GM12878 (cell line): Measurements from ENCODE around the gene SUV39H1. TPM values are rescaled to one million over a fixed set of nuclear protein-coding genes. Genes with fewer than 3 reads are reported as not detected.

Source experiments
- BHLHE40 ChIP-seq, 2 experiments: fragments of 450-650 bp in 1 of 2; IDR thresholded peaks; 2 replicates each; pipeline ENCODE4 v1.6.1; 2011 to 2017; ENCODE audit warnings: low read depth in 2 of 2, borderline replicate concordance in 1 of 2, improper control_type of control experiment in 1 of 2, low read length in 1 of 2, mild to moderate bottlenecking in 1 of 2
- EP300 ChIP-seq, 2 experiments: fragments of 150-350 bp in 1 of 2; IDR thresholded peaks; 2 replicates each; pipeline ENCODE4 v1.6.1; 2011 to 2012; ENCODE audit warnings: low read depth in 2 of 2, low read length in 2 of 2, borderline replicate concordance in 1 of 2, improper control_type of control experiment in 1 of 2, inconsistent platforms in 1 of 2; ENCODE audit not compliant: control insufficient read depth in 1 of 2
- GABPA ChIP-seq: IDR thresholded peaks from 2 replicates; pipeline ENCODE4 v1.6.1; 2014; ENCODE audit warnings: antibody characterized with exemption, low read depth, mild to moderate bottlenecking, inconsistent platforms
- IKZF1 ChIP-seq: fragments of 450-650 bp; conservative IDR thresholded peaks from 2 replicates; pipeline ENCODE4 v1.6.1; 2017; ENCODE audit warnings: antibody characterized with exemption, mild to moderate bottlenecking
- JUNB ChIP-seq: IDR thresholded peaks from 2 replicates; pipeline ENCODE4 v1.6.1; 2016; ENCODE audit warnings: antibody characterized with exemption, mild to moderate bottlenecking
- JUND ChIP-seq: IDR thresholded peaks from 2 replicates; pipeline ENCODE4 v1.6.1; 2012; ENCODE audit warnings: low read depth, mild to moderate bottlenecking, low read length, improper control_type of control experiment, moderate library complexity
- MXI1 ChIP-seq: fragments of 150-350 bp; IDR thresholded peaks from 2 replicates; pipeline ENCODE4 v1.6.1; 2011; ENCODE audit warnings: low read depth, mild to moderate bottlenecking, inconsistent platforms, low read length, improper control_type of control experiment
- NBN ChIP-seq: fragments of 450-650 bp; IDR thresholded peaks from 2 replicates; pipeline ENCODE4 v1.6.1; 2016
- RUNX3 ChIP-seq: IDR thresholded peaks from 2 replicates; pipeline ENCODE4 v1.6.1; 2012; ENCODE audit warnings: low read length, inconsistent platforms
- TAF1 ChIP-seq: IDR thresholded peaks from 2 replicates; pipeline ENCODE4 v1.6.1; 2011; ENCODE audit warnings: mild to moderate bottlenecking, low read depth, low read length, borderline replicate concordance
- YY1 ChIP-seq: IDR thresholded peaks from 2 replicates; pipeline ENCODE4 v1.6.1; 2011; ENCODE audit warnings: low read depth, mild to moderate bottlenecking, low read length
- ZNF687 ChIP-seq: fragments of 450-650 bp; IDR thresholded peaks from 2 replicates; pipeline ENCODE4 v1.6.1; 2017; ENCODE audit warnings: mild to moderate bottlenecking, moderate library complexity
- polyA plus RNA-seq, 11 experiments: library from polyadenylated mRNA; depleted of rRNA in 4 of 11; unstranded in 6 of 11; stranded (reverse) in 5 of 11; fragments of >200 nt; fragmentation: Nextera tagmentation in 4 of 11; fragmentation: Illumina TruSeq in 1 of 11; extraction: Ambion mirVana in 4 of 11; extraction: Trizol in 1 of 11; gene quantifications; 1 replicate in 1 of 11; 2 replicates in 10 of 11; pipeline versions ENCODE4 v1.2.1 to v1.2.3, GENCODE V29; 2011 to 2016; ENCODE audit warnings: inconsistent platforms in 2 of 11, missing spikeins in 2 of 11, low read depth in 1 of 11
- total RNA-seq, 4 experiments: library from RNA; depleted of rRNA in 3 of 4; stranded (reverse); fragments of >200 nt in 3 of 4; fragmentation: Illumina TruSeq in 1 of 4; extraction: Trizol in 1 of 4; gene quantifications; 2 replicates each; pipeline versions ENCODE4 v1.2.1 to v1.2.3, GENCODE V29; 2013 to 2021
- TF ChIP-seq, protein P1 (sequence below): fragments of 450-650 bp; formaldehyde crosslinking; IDR thresholded peaks from 2 replicates; pipeline ENCODE4 v1.5.0; 2022; ENCODE audit warnings: mild to moderate bottlenecking, missing genetic modification characterization

Gene SUV39H1
- total and polyA plus RNA-seq, 10 of the 15 experiments (the other 5 are each of a cell fraction or from before 2014, with no cell fraction given): 4.9 to 33.2 (median 17.1) TPM

- TF ChIP-seq EP300 (IDR thresholded peaks at IDR 0.05; ENCODE audit: borderline replicate concordance in 1 of 2, control insufficient read depth in 1 of 2, low read depth in 2 of 2, low read length in 2 of 2) (0 out of 4 replicates have a peak, but pooled peaks of 1 of the 2 experiments have one; percentile 24), YY1 (0 out of 2 replicates have a peak, but pooled peaks have one; percentile 18), IKZF1 (peak; percentile 54), NBN (0 out of 2 replicates have a peak, but pooled peaks have one; percentile 34), RUNX3 (peak; percentile 93), JUND (no peak), TAF1 (peak; percentile 53; the same call in 1 of the 2 replicates), JUNB (0 out of 2 replicates have a peak, but pooled peaks have one; percentile 11), MXI1 (no peak), GABPA (peak; percentile 83), ZNF687 (peak; percentile 47; the same call in 1 of the 2 replicates), BHLHE40 (IDR thresholded peaks at IDR 0.05; ENCODE audit: borderline replicate concordance in 1 of 2, low read depth in 2 of 2, low read length in 1 of 2) (0 out of 4 replicates have a peak, but pooled peaks of 1 of the 2 experiments have one; percentile 1)
- TF ChIP-seq, protein P1, sequence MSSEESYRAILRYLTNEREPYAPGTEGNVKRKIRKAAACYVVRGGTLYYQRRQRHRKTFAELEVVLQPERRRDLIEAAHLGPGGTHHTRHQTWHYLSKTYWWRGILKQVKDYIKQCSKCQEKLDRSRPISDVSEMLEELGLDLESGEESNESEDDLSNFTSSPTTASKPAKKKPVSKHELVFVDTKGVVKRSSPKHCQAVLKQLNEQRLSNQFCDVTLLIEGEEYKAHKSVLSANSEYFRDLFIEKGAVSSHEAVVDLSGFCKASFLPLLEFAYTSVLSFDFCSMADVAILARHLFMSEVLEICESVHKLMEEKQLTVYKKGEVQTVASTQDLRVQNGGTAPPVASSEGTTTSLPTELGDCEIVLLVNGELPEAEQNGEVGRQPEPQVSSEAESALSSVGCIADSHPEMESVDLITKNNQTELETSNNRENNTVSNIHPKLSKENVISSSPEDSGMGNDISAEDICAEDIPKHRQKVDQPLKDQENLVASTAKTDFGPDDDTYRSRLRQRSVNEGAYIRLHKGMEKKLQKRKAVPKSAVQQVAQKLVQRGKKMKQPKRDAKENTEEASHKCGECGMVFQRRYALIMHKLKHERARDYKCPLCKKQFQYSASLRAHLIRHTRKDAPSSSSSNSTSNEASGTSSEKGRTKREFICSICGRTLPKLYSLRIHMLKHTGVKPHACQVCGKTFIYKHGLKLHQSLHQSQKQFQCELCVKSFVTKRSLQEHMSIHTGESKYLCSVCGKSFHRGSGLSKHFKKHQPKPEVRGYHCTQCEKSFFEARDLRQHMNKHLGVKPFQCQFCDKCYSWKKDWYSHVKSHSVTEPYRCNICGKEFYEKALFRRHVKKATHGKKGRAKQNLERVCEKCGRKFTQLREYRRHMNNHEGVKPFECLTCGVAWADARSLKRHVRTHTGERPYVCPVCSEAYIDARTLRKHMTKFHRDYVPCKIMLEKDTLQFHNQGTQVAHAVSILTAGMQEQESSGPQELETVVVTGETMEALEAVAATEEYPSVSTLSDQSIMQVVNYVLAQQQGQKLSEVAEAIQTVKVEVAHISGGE (CRISPR knock-in tag): peak; percentile 50
These were observed 13.0 kb upstream of the SUV39H1 start, which contains the start of gene WAS (continued) for GRCh38 chrX:48683411-48683982.
